ENCODE results near the gene ACY1. TPM values are rescaled to one million over a fixed set of nuclear protein-coding genes. Genes with fewer than 3 reads are reported as not detected.
"Not testable (repeated sequence)": the region's sequence is repeated elsewhere in the genome, so short reads cannot be mapped to it uniquely, and the experiment has no call there.

ACY1 gene
- total RNA-seq, 1 donor from 2014 or later: 58.7 TPM

DNA sequence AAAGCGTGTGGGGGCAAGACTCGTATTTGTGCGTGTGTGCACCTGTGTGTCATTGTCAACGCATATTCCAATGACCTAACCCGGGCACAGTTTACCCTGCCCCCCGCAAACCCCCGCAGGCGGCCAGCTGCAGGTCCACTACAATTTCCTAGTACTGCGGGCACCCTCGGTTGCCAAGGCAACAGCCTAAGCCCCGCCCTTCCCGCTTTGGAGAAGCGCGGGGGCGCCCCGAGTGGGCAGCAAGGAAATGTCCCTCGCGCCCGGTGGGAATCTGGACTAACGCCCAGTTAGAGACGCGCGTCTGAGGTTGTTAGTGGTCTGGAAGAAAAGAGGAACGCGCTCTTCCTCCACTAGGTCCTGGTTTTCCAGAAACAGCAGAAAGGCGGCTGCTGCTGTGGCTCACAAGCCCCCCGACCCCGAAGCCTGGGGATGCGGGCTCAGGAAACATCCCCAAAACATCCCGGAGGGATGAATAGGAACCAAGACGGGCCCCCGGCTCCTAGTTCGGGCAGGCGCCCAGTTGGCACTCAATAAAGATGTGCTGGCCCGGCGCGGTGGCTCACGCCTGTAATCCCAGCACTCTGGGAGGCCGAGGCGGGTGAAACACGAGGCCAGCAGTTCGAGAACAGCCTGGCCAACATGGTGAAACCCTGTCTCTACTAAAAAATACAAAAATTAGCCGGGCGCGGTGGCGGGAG is 7.3 kb upstream of the ACY1 start:
- DNase-seq: peak; percentile 79
- Mint-ChIP-seq H3K4me3 (peak overlapping the region; percentile 87), H3K4me1 (peaks cover 19% of the 10 kb centered on the region), H3K36me3 (ENCODE audit: low read depth) (peaks cover 2% of the 10 kb centered on the region), H3K27me3 (no peaks in the 10 kb centered on the region), H3K9me3 (no peaks in the 10 kb centered on the region), H3K27ac (peak overlapping the region; percentile 88)
- intact Hi-C loops (cut with micrococcal nuclease): loop anchor here (1.0 to 2.0 kb wide), 3 partner anchors 7 to 19 kb away; partner anchors contain the start of genes ACY1, PCBP4 and RPL29

DNA sequence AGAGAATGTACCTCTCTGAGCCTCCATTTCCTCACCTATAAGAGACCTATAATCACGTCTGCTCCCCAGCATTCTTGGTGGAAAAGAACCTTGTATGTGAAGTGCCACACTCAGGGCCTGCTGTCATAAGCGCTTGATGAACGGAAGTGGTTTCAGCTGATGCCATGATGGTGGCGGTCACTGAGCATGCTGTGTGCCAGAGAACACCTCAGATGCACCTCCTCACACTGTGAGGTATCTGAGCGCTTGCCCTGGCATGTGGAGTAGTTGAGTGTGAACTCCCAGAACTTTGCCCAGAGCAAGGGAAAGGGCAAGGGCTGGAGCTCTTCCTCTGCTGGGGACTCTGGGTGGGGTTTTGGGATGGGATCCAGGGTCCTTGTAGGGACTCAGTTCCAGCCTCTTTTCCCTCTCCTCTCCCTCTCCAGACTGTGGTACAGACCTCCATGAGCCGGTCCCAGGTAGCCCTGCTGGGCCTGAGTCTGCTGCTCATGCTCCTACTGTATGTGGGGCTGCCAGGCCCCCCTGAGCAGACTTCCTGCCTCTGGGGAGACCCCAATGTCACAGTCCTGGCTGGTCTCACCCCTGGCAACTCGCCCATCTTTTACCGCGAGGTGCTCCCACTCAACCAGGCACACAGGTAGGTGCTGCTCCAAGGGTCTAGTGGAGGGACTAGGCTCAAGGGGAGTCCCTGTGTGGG is 5.7 kb upstream of the ACY1 start:
- intact Hi-C loops (cut with micrococcal nuclease): no loop called here
- H3K36me3 Mint-ChIP-seq (ENCODE audit: low read depth): peaks cover 2% of the 10 kb centered on the region
- peak overlapping the region; percentile 41 for H3K4me3 Mint-ChIP-seq
- DNase-seq: no peak
- H3K9me3 Mint-ChIP-seq: no peaks in the 10 kb centered on the region
- H3K27ac Mint-ChIP-seq: peak overlapping the region; percentile 75
- H3K27me3 Mint-ChIP-seq: no peaks in the 10 kb centered on the region
- peaks cover 27% of the 10 kb centered on the region for H3K4me1 Mint-ChIP-seq

DNA sequence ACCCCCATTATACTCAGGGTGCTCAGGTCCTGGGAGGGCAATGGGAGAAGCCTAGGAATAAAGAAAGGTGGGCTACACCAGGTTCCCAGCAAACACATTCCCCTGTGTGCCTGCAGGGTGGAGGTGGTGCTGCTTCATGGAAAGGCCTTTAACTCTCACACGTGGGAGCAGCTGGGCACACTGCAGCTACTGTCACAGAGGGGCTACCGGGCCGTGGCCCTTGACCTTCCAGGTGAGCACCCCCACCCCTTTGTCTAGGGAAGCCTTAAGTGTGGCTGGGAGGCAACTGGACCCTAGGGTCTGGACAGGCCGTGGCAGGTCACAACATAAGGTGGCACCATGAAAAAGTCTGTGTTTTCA is 5.2 kb upstream of the ACY1 start:
- no peaks in the 10 kb centered on the region for H3K27me3 Mint-ChIP-seq
- intact Hi-C loops (cut with micrococcal nuclease): no loop called here
- H3K36me3 Mint-ChIP-seq (ENCODE audit: low read depth): peaks cover 5% of the 10 kb centered on the region
- H3K4me1 Mint-ChIP-seq: peaks cover 30% of the 10 kb centered on the region
- no peak overlapping the region for H3K27ac Mint-ChIP-seq
- H3K4me3 Mint-ChIP-seq: no peak overlapping the region
- DNase-seq: no peak
- no peaks in the 10 kb centered on the region for H3K9me3 Mint-ChIP-seq

DNA sequence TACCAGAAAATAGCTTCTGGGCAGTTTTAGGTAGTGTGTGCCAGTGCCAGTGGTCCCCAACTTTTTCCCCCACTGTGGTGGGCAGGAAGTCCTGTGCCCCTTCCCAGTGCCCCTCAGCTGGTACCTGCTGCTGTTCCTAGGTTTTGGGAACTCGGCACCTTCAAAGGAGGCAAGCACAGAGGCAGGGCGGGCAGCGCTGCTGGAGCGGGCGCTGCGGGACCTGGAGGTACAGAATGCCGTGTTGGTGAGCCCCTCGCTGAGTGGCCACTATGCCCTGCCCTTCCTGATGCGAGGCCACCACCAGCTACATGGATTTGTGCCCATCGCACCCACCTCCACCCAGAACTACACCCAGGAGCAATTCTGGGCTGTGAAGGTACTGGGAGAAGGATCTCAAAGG is 3.1 kb upstream of the ACY1 start:
- Mint-ChIP-seq H3K27ac (no peak overlapping the region), H3K4me3 (no peak overlapping the region), H3K9me3 (no peaks in the 10 kb centered on the region), H3K36me3 (ENCODE audit: low read depth) (peaks cover 7% of the 10 kb centered on the region), H3K27me3 (no peaks in the 10 kb centered on the region), H3K4me1 (peaks cover 30% of the 10 kb centered on the region)
- DNase-seq: no peak
- intact Hi-C loops (cut with micrococcal nuclease): loop anchor here (10.0 kb wide), 1 partner anchor 295 kb away; the partner anchor contains the start of gene WDR82

DNA sequence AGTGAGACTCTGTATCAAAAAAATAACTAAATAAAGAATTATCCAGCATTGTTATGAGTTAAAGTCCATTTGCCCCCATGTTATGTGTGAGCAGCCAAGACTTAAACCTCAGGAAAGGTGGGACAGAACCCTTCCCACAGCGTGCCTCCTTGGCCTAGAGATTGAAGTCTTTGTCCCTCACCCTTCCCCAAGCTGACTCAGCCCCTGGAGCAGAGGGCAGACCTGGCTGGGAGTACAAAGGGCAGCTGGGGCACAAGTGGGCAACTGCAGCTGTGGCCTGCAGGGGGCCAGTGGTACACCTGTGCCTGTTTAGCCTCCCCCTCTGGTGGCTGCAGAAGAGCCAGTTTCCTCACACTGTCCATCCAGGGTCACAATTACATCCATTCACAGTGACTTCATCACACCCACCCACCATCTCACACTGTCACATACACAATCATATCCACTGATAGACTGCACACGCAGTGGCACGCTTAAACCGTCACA is 940 bp upstream of the ACY1 start:
- Mint-ChIP-seq H3K9me3 (no peaks in the 10 kb centered on the region), H3K4me1 (peaks cover 21% of the 10 kb centered on the region), H3K27me3 (no peaks in the 10 kb centered on the region), H3K36me3 (ENCODE audit: low read depth) (peaks cover 7% of the 10 kb centered on the region), H3K4me3 (peak overlapping the region; percentile 96), H3K27ac (peak overlapping the region; percentile 96)
- peak; percentile 78 for DNase-seq
- intact Hi-C loops (cut with micrococcal nuclease): loop anchor here (10.0 kb wide), 1 partner anchor 292 kb away; the partner anchor contains the start of gene WDR82

DNA sequence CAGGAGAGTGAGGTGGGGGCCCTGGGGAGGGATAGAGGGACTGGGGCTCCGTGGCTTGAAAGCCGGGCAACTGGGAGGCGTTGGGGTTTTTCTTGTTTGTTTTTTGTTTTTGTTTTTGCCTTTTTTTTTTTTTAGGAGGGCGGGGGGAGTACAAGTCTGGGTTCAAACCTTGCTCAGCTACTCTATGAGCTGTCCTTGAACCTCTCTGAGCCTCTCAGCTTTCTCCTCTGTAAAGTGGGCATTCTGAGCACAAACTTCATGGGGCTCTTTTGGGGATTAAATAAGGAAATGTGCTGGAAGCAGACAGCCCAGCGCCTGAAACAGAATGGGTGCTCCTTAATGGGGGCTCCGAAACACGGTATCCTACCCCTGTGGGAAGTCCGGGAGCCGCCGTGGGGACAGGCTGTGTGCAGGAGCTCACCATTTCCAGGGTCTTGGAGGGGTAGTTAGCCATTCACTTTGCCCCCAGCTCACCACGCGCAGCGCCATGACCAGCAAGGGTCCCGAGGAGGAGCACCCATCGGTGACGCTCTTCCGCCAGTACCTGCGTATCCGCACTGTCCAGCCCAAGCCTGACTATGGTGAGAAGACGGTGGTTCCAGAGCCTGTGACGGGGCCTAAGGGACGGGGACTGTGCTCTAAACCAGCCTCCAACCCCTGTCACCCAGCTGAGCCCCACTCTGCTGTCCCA is 388 bp downstream of the ACY1 start:
- Mint-ChIP-seq H3K36me3 (ENCODE audit: low read depth) (peaks cover 7% of the 10 kb centered on the region), H3K4me3 (peak overlapping the region; percentile 96), H3K27me3 (no peaks in the 10 kb centered on the region), H3K27ac (peak overlapping the region; percentile 96), H3K4me1 (peaks cover 20% of the 10 kb centered on the region), H3K9me3 (no peaks in the 10 kb centered on the region)
- intact Hi-C loops (cut with micrococcal nuclease): loop anchor here (1.0 to 10.0 kb wide), 4 partner anchors 8 to 291 kb away; partner anchors contain the start of genes ABHD14A, PARP3, RPL29 and WDR82
- no peak for DNase-seq

DNA sequence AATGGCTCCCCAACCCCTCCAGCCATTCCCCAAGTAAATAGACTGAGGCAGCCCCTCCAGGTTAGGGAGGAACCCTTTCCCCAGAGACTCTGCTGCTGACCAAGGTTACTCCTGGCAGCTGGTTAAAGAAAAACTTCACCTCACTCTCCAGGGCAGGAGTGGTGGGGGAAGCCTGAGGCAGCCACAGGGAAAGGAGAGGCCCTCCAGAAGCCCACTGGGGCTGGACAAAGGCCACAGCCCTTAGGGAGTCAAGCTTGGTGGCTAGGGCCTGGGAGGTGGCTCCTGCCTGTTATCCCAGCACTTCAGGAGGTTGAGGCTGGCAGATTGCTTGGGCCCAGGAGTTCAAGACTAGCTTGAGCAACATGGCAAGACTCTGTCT is 923 bp downstream of the ACY1 start:
- no peaks in the 10 kb centered on the region for H3K9me3 Mint-ChIP-seq
- no peak for DNase-seq
- H3K4me1 Mint-ChIP-seq: peaks cover 20% of the 10 kb centered on the region
- peak overlapping the region; percentile 96 for H3K27ac Mint-ChIP-seq
- H3K27me3 Mint-ChIP-seq: no peaks in the 10 kb centered on the region
- intact Hi-C loops (cut with micrococcal nuclease): loop anchor here (10.0 kb wide), 1 partner anchor 291 kb away; the partner anchor contains the start of gene WDR82
- peak overlapping the region; percentile 96 for H3K4me3 Mint-ChIP-seq
- H3K36me3 Mint-ChIP-seq (ENCODE audit: low read depth): peaks cover 7% of the 10 kb centered on the region

DNA sequence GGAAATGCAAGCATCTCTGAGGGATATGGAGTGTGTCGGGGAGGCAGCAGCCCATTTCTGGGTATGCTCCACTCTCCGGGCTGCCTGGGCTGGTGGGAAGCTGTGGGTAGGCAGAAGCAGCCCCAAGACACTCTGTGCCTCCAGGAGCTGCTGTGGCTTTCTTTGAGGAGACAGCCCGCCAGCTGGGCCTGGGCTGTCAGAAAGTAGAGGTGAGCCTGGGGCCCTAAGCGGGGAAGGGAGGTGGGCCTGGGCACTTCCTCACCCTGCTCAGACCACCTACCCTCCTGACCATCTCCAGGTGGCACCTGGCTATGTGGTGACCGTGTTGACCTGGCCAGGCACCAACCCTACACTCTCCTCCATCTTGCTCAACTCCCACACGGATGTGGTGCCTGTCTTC is 1.7 kb downstream of the ACY1 start:
- peaks cover 7% of the 10 kb centered on the region for H3K36me3 Mint-ChIP-seq (ENCODE audit: low read depth)
- DNase-seq: no peak
- peaks cover 20% of the 10 kb centered on the region for H3K4me1 Mint-ChIP-seq
- no peaks in the 10 kb centered on the region for H3K9me3 Mint-ChIP-seq
- peak overlapping the region; percentile 48 for H3K27ac Mint-ChIP-seq
- peak overlapping the region; percentile 59 for H3K4me3 Mint-ChIP-seq
- intact Hi-C loops (cut with micrococcal nuclease): loop anchor here (10.0 kb wide), 1 partner anchor 290 kb away; the partner anchor contains the start of gene WDR82
- H3K27me3 Mint-ChIP-seq: no peaks in the 10 kb centered on the region

DNA sequence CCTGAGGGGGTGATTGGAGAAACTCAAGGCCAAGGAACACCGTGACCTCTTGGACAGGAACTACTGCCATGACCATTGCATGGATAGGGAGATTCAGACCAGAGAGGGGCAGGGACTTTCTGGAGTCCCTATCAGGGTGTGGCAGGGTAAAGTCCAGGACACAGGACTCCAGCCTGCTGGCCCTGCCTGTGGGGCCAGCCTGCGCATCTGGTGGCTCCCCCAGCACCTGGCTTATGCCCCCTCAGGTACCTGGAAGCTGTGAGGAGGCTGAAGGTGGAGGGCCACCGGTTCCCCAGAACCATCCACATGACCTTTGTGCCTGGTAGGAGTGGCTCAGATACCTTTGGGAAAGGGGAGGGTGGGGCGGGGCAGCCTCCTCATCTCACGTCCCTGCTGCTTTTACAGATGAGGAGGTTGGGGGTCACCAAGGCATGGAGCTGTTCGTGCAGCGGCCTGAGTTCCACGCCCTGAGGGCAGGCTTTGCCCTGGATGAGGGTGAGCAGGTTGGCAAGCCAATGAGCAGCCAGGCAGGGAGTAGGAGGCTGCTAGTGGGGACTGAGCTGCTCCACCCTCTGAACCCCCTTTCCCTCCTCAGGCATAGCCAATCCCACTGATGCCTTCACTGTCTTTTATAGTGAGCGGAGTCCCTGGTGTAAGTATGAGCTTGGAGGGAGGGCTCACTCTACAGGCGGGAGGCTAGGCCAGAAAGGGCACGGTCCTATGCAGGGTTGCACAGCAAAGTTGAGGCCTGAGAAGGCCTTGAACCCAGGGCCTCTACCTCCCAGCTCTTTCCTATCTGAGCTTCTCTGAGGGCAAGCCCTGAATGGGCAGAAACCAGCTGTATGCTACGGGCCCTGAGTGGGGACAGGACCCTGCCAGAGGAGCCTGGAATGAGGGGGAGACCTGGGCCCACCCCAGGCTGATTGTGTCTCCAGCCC is 2.9 kb downstream of the ACY1 start:
- H3K4me1 Mint-ChIP-seq: peaks cover 17% of the 10 kb centered on the region
- intact Hi-C loops (cut with micrococcal nuclease): loop anchor here (10.0 kb wide), 1 partner anchor 289 kb away; the partner anchor contains the start of gene WDR82

DNA sequence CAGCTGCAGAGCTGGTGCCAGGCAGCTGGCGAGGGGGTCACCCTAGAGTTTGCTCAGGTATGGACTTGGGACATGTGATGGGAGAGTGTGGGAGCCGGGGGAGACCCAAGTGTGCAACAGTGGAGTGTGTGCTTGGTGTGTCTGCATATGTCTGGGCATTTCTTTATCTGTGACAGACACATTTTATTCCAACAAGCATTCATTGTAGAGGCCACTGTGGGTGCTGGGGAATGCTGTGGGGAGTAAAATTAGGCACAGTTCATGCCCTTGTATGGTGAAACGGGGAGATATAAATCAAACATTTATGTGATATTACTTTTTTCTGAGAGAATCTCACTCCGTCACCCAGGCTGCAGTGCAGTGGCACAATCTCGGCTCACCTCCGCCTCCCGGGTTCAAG is 4.2 kb downstream of the ACY1 start:
- H3K27ac Mint-ChIP-seq: no peak overlapping the region
- no peaks in the 10 kb centered on the region for H3K27me3 Mint-ChIP-seq
- intact Hi-C loops (cut with micrococcal nuclease): loop anchor here (10.0 kb wide), 1 partner anchor 287 kb away; the partner anchor contains the start of gene WDR82
- peaks cover 20% of the 10 kb centered on the region for H3K36me3 Mint-ChIP-seq (ENCODE audit: low read depth)
- peaks cover 13% of the 10 kb centered on the region for H3K4me1 Mint-ChIP-seq
- H3K9me3 Mint-ChIP-seq: no peaks in the 10 kb centered on the region
- no peak for DNase-seq
- no peak overlapping the region for H3K4me3 Mint-ChIP-seq

More for the DNA sequence above, 2.9 kb downstream of the ACY1 start:
- Mint-ChIP-seq H3K27me3 (no peaks in the 10 kb centered on the region), H3K27ac (no peak overlapping the region), H3K4me3 (no peak overlapping the region), H3K36me3 (ENCODE audit: low read depth) (peaks cover 7% of the 10 kb centered on the region), H3K9me3 (no peaks in the 10 kb centered on the region)
- no peak for DNase-seq

DNA sequence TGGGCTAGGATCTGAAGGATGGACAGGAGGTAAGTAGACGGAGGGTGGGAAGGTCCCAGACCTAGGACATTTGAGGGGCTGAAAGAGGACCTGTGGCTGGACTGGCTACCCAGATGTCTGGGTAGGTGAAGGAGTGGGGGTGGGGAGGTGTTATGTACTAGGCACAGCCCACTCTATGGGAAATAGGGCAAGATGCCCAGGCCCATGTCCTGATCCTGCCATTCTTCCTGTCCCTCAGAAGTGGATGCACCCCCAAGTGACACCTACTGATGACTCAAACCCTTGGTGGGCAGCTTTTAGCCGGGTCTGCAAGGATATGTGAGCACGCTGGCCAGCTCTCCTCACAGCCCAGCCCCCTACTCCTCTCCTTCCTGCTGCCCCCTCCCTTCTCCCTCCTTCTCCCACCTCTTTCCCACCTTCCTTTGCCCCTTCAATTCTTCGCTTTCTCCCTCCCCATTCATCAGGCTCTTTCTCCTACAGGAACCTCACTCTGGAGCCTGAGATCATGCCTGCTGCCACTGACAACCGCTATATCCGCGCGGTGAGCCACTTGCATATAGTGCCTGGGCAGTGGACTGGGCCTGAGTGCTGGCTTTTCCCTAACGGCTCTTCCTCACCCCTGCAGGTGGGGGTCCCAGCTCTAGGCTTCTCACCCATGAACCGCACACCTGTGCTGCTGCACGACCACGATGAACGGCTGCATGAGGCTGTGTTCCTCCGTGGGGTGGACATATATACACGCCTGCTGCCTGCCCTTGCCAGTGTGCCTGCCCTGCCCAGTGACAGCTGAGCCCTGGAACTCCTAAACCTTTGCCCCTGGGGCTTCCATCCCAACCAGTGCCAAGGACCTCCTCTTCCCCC is 5.2 kb downstream of the ACY1 start:
- Mint-ChIP-seq H3K36me3 (ENCODE audit: low read depth) (peaks cover 23% of the 10 kb centered on the region), H3K4me1 (peaks cover 7% of the 10 kb centered on the region)

DNA sequence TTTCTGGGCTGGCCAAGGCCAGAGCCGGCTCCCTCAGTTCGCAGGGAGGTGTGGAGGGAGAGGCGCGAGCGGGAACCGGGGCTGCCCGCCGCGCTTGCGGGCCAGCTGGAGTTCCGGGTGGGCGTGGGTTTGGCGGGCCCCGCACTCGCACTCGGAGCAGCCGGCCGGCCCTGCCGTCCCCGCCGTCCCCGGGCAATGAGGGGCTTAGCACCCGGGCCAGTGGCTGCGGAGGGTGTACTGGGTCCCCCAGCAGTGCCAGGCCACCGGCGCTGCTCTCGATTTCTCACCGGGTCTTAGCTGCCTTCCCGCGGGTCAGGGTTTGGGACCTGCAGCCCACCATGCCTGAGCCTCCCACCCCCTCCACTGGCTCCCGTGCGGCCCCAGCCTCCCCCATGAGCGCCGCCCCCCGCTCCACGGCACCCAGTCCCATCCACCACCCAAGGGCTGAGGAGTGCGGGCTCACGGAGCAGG is 7.2 kb downstream of the ACY1 start:
- H3K9me3 Mint-ChIP-seq; DNase-seq; H3K4me3 Mint-ChIP-seq; H3K27ac Mint-ChIP-seq; H3K27me3 Mint-ChIP-seq; intact Hi-C loops (cut with micrococcal nuclease): not testable (repeated sequence)
- peaks cover 15% of the 10 kb centered on the region for H3K4me1 Mint-ChIP-seq
- peaks cover 43% of the 10 kb centered on the region for H3K36me3 Mint-ChIP-seq (ENCODE audit: low read depth)

More for the DNA sequence above, 5.2 kb downstream of the ACY1 start:
- H3K4me3 Mint-ChIP-seq: no peak overlapping the region
- DNase-seq: no peak
- H3K27me3 Mint-ChIP-seq: no peaks in the 10 kb centered on the region
- H3K27ac Mint-ChIP-seq: peak overlapping the region; percentile 52
- H3K9me3 Mint-ChIP-seq: no peaks in the 10 kb centered on the region
- intact Hi-C loops (cut with micrococcal nuclease): loop anchor here (10.0 kb wide), 1 partner anchor 286 kb away; the partner anchor contains the start of gene WDR82

All from activated CD4-positive, alpha-beta T cell treated with anti-CD3 and anti-CD28 coated beads, Interleukin-2, amount 10 ng/mL, durations not matched to agents 24 days and 14 days (primary cell).